Measurements from ENCODE around the gene TRMT61A.

TRMT61A gene

GRCh38 chr14:103569408-103569807, 40.4 kb downstream of the TRMT61A start:
- DNase-seq, result no peak

DNA sequence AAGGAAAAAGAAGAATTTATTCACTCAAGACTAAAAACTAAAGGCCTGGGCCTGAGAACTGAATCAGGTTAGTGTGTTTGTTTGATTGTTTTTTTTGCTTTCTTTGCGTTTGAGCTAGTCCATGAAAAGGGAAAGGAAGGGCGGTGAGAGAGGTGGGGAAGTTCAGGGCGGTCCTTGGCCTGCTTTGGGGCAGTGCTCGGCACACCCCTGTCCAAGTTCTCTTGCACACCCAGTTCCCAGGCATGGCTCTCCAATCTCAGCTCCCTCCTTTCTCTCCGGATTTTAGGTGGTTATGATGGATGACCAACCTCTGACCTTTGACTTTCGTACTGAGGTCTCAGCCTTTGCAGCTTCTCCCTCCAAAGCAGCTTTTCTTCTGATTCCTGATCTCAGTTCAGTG, 45.1 kb downstream of the TRMT61A start:
- DNase-seq, result no peak

DNA sequence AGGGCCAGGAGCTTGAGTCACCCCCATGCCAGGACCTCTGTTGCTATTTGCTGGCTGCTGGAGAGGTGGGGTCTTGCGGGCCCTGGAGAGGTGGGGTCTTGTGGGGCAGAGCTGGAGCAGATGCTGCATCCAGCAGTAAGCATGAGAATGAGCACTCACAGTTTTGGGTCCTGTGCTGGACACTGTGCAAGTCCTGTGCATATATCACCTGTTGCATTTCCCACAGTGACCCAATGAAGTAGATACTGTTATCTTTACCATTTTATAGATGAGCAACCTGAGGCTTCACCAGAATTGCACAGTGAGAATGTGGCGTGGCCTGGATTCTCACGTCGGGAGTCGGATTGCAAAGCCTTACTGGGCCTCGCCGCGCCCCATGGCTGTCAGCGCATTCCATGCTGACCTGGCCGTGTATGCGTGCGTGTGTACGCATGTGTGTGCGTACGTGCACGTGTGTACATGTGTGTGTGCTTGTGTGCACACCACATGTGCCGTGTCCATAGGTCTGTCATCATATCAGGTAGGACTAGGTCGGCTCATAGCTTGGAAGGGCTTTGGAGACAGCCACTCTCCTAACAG, 45.8 kb downstream of the TRMT61A start:
- no peak for DNase-seq

- DNase-seq, result no peak
Observed at GRCh38 chr14:103576371-103577024, 47.5 kb downstream of the TRMT61A start.

GRCh38 chr14:103578401-103579075, 49.5 kb downstream of the TRMT61A start:
- DNase-seq, result no peak

GRCh38 chr14:103581206-103581605, 52.2 kb downstream of the TRMT61A start:
- DNase-seq, result no peak

DNA sequence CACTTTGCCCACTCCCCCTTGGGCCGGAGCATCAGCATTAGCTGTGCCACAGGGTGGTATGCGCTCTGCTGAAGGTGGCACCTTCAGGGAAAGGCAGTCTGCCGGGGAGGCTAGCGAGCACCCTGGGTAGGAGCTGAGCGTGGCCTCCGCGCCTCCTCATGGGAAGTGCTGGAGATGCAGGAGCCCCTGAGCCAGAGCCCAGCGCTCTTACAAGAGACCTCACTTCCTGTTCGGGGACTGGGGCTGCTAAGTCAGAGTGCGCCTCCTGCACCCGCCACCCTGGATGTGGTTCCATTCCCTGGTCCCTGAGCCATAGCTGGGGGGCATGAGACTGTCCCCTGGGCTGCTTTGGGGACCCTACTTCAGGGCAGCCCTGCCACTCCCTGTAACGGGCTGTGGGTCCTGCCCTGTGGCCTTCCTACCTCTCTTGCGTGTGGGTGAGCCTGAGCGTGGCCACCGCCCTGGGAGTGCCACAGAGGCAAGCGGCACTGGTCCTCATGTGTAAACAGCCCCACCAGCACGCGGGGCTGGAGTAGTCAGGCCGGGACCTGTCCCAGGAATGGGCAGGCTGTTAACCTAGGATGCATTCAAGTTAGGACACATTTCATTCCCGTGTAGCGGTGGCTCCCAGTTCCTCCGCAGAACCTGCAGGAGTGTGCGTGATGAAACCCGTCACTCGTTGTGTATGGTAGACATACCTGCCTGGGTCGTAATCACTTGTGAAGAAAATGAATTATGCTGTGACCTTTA, 53.1 kb downstream of the TRMT61A start:
- DNase-seq, result no peak

DNA sequence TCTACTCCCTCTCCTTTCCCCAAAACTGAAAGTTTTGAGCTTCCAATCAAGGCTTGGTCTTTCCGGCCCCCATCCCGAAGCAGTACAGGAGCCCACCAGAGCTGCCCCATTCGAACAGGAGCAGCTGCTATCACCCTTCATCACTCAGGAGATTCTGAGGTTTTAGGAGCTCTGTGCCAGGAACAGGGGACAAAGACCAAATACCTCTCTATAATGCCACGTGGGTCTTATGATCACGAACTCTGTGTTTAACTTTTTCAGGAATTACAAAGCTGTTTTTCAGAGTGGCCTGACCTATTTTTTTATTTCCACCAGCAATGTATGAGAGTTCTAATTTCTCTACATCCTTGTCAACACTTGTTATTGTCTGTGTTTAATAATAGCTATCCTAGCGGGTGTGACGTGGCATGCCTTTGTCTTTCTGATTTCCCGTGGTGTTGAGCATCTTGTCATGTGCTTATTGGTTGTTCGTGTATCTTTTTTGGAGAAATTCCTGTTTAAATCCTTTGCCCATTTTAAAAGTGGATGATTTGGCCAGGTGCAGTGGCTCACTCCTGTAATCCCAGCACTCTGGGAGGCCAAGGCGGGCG, 55.4 kb downstream of the TRMT61A start:
- DNase-seq, result no peak

Measured in activated CD4-positive, alpha-beta T cell treated with anti-CD3 and anti-CD28 coated beads for 48 hours (primary cell).